PC-9 (cell line): Measurements from ENCODE around the gene CEP192.

Experiments used
- EZH2 ChIP-seq: fragments of 200-600 bp; sonication (generic); IDR thresholded peaks from 2 replicates; pipeline ENCODE4 v1.8.0; 2017; ENCODE audit warnings: antibody characterized with exemption, low read depth
- TF ChIP-seq, protein P1 (sequence below): fragments of 200-600 bp; sonication (generic); conservative IDR thresholded peaks from 2 replicates; pipeline ENCODE4 v1.6.1; 2017; ENCODE audit warnings: mixed run types, antibody characterized with exemption, mild to moderate bottlenecking, moderate library complexity

DNA sequence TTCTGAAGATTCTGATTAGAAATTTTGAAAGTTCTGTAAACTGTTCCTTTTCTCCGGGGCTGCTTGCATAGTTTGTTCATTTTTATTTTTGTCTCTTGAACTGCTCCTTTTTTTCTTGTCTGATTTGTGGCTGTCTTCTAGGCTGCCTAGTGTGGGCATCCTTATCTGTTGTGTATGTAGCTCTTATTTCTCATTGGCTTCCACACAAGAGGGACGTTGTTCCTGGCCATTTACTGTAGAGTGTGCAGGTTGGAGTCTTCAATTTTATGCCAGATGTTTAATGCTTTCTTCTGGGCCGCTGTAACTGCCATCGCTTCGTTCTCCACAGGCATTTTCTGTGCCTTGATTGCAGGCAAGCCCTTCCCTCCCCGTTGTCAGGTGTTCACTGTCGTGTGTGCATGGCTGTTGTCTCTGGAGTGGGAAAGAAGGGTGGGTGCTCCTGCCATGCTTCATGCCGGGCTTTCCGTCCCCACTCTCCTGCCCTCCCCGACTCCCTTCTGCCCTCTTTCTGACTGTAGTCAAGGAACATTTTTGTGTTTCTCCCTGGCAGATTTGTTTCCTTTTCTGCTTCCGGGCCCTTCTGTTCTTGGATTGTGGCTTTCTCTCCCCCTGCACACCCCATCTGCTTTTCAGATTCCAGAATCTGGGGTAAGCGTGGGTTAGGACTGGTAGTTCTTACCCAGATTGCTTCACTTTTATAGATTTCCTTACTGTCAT, 15.5 kb downstream of the CEP192 start:
- TF ChIP-seq, protein P1, sequence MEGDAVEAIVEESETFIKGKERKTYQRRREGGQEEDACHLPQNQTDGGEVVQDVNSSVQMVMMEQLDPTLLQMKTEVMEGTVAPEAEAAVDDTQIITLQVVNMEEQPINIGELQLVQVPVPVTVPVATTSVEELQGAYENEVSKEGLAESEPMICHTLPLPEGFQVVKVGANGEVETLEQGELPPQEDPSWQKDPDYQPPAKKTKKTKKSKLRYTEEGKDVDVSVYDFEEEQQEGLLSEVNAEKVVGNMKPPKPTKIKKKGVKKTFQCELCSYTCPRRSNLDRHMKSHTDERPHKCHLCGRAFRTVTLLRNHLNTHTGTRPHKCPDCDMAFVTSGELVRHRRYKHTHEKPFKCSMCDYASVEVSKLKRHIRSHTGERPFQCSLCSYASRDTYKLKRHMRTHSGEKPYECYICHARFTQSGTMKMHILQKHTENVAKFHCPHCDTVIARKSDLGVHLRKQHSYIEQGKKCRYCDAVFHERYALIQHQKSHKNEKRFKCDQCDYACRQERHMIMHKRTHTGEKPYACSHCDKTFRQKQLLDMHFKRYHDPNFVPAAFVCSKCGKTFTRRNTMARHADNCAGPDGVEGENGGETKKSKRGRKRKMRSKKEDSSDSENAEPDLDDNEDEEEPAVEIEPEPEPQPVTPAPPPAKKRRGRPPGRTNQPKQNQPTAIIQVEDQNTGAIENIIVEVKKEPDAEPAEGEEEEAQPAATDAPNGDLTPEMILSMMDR = no peak
- no peak for TF ChIP-seq EZH2
